HL-60 (cell line): ENCODE data around the gene KRT38.

Source experiments
- CTCF ChIP-seq: IDR thresholded peaks from one replicate; pipeline ENCODE4 v1.5.1; 2011; ENCODE audit warnings: low read length, control low read depth, inconsistent platforms; ENCODE audit not compliant: insufficient read depth
- POLR2AphosphoS5 ChIP-seq: IDR thresholded peaks from 2 replicates; pipeline ENCODE4 v1.6.1; 2012; ENCODE audit warnings: low read depth

- TF ChIP-seq CTCF (no peak), POLR2AphosphoS5 (no peak)
Observed at GRCh38 chr17:41411072-41411840, 29.5 kb downstream of the KRT38 start.
